Stimulated activated CD8-positive, alpha-beta memory T cell treated with anti-CD3 and anti-CD28 coated beads, Interleukin-7, amount 100 ng/mL, for 1 hour (primary cell): ENCODE data around the gene HES7.

Source experiments
- DNase-seq, 2 donors: peaks; one replicate each; pipeline ENCODE4 v3.0.0-alpha.2; 2020; ENCODE audit warnings: low read depth in 2 of 2

HES7 gene

GRCh38 chr17:8073627-8074484 lies 50.0 kb downstream of the HES7 start:
- DNase-seq: peak; percentile 64 to 81

GRCh38 chr17:8072729-8073461 lies 51.0 kb downstream of the HES7 start:
- DNase-seq: no peak

- DNase-seq: no peak
Measured at GRCh38 chr17:8072341-8072728, 51.6 kb downstream of the HES7 start.

GRCh38 chr17:8071496-8071895 lies 52.4 kb downstream of the HES7 start:
- DNase-seq: no peak
